Stimulated activated CD8-positive, alpha-beta memory T cell treated with anti-CD3 and anti-CD28 coated beads, Interleukin-12 subunit alpha, Interleukin-12 subunit beta, amount 100 ng/mL, for 1 hour (primary cell): ENCODE data around the gene MRPL17.
A peak's percentile ranks its signal among the peaks of the same experiment; 100 is the strongest.

Experiments
- DNase-seq: peaks from one replicate; pipeline ENCODE4 v3.0.0-alpha.2; 2020; ENCODE audit warnings: low read depth

The MRPL17 gene

GRCh38 chr11:6654281-6655019 is 28.7 kb downstream of the MRPL17 start:
- DNase-seq = no peak

- no peak for DNase-seq
Observed at GRCh38 chr11:6653656-6654055, 29.5 kb downstream of the MRPL17 start.

- DNase-seq = no peak
Observed at GRCh38 chr11:6653097-6653496, 30.0 kb downstream of the MRPL17 start.

GRCh38 chr11:6652182-6652581 is 31.0 kb downstream of the MRPL17 start:
- DNase-seq = no peak

GRCh38 chr11:6650980-6651379 is 32.2 kb downstream of the MRPL17 start:
- DNase-seq = peak; percentile 22

- no peak for DNase-seq
Observed at GRCh38 chr11:6650104-6650503, 33.0 kb downstream of the MRPL17 start.

- DNase-seq = no peak
Observed at GRCh38 chr11:6648501-6648900, 34.6 kb downstream of the MRPL17 start.

GRCh38 chr11:6647836-6648235 is 35.3 kb downstream of the MRPL17 start:
- DNase-seq = no peak

- DNase-seq = no peak
Observed at GRCh38 chr11:6646918-6647679, 36.0 kb downstream of the MRPL17 start.

GRCh38 chr11:6646576-6646917 is 36.6 kb downstream of the MRPL17 start:
- no peak for DNase-seq

- no peak for DNase-seq
Observed at GRCh38 chr11:6646071-6646470, 37.1 kb downstream of the MRPL17 start.

- no peak for DNase-seq
Observed at GRCh38 chr11:6642957-6643356, 40.2 kb downstream of the MRPL17 start.

GRCh38 chr11:6640985-6641701 is 42.0 kb downstream of the MRPL17 start:
- DNase-seq = no peak

- no peak for DNase-seq
Observed at GRCh38 chr11:6640036-6640984, 42.8 kb downstream of the MRPL17 start.

GRCh38 chr11:6638429-6638828 is 44.7 kb downstream of the MRPL17 start:
- no peak for DNase-seq

- DNase-seq = no peak
Observed at GRCh38 chr11:6637871-6638270, 45.3 kb downstream of the MRPL17 start.

- no peak for DNase-seq
Observed at GRCh38 chr11:6636480-6636879, 46.7 kb downstream of the MRPL17 start.

- no peak for DNase-seq
Observed at GRCh38 chr11:6635082-6635932, 47.8 kb downstream of the MRPL17 start.

- DNase-seq = no peak
Observed at GRCh38 chr11:6634534-6634933, 48.6 kb downstream of the MRPL17 start.

GRCh38 chr11:6633422-6634408 is 49.4 kb downstream of the MRPL17 start:
- DNase-seq = no peak
